Stimulated activated naive B cell treated with anti-CD40 and anti-IgM and Interleukin-4, amounts not matched to agents 10 μg/mL and 1 μg/mL and 100 μg/mL, for 72 hours (primary cell): ENCODE data around the gene CACNA1C.

Experiments used
- ATAC-seq, 2 donors: fragments of 150-1000 bp; cut with Tn5 transposase; replicated peaks; 2 replicates each; pipeline ENCODE4 v1.10.0; 2021; ENCODE audit warnings: moderate library complexity in 1 of 2
- DNase-seq: peaks from one replicate; pipeline ENCODE4 v3.0.0; 2021
- H3K27ac Mint-ChIP-seq: one replicate; pipeline ENCODE4 v1.8.0; 2022; ENCODE audit warnings: mild to moderate bottlenecking, mixed read lengths
- H3K27me3 Mint-ChIP-seq, 2 donors: one replicate each; pipeline ENCODE4 v1.8.0; 2022; ENCODE audit warnings: mixed read lengths in 2 of 2
- H3K36me3 Mint-ChIP-seq, 2 donors: one replicate each; pipeline ENCODE4 v1.8.0; 2022; ENCODE audit warnings: mixed read lengths in 2 of 2, mild to moderate bottlenecking in 1 of 2
- H3K4me1 Mint-ChIP-seq, 2 donors: one replicate each; pipeline ENCODE4 v1.8.0; 2022; ENCODE audit warnings: mixed read lengths in 2 of 2, mild to moderate bottlenecking in 1 of 2
- H3K4me3 Mint-ChIP-seq, 2 donors: one replicate each; pipeline ENCODE4 v1.8.0; 2022; ENCODE audit warnings: mild to moderate bottlenecking in 2 of 2, mixed read lengths in 2 of 2, moderate library complexity in 1 of 2
- H3K9me3 Mint-ChIP-seq, 2 donors: one replicate each; pipeline ENCODE4 v1.8.0; 2022; ENCODE audit warnings: mixed read lengths in 2 of 2, mild to moderate bottlenecking in 1 of 2

CACNA1C gene

GRCh38 chr12:2328661-2329060 lies 275.9 kb downstream of the CACNA1C start:
- no peaks in the 10 kb centered on the region for H3K36me3 Mint-ChIP-seq
- ATAC-seq (no peak), DNase-seq (no peak)
- peaks cover 11 to 24% of the 10 kb centered on the region in 2 donors for H3K27me3 Mint-ChIP-seq
- no peak overlapping the region for H3K27ac Mint-ChIP-seq
- H3K4me1 Mint-ChIP-seq = peaks cover 0 to 1% of the 10 kb centered on the region in 2 donors
- H3K9me3 Mint-ChIP-seq = no peaks in the 10 kb centered on the region
- no peak overlapping the region for H3K4me3 Mint-ChIP-seq

- DNase-seq (no peak), ATAC-seq (no peak)
- Mint-ChIP-seq H3K4me1 (peaks cover 0 to 3% of the 10 kb centered on the region in 2 donors), H3K9me3 (no peaks in the 10 kb centered on the region), H3K27me3 (peaks cover 11 to 17% of the 10 kb centered on the region in 2 donors), H3K36me3 (no peaks in the 10 kb centered on the region), H3K4me3 (no peak overlapping the region), H3K27ac (no peak overlapping the region)
Observed at GRCh38 chr12:2329661-2330210, 276.9 kb downstream of the CACNA1C start.

GRCh38 chr12:2332236-2332635 lies 279.4 kb downstream of the CACNA1C start:
- peaks cover 0 to 15% of the 10 kb centered on the region in 2 donors for H3K27me3 Mint-ChIP-seq
- no peaks in the 10 kb centered on the region for H3K9me3 Mint-ChIP-seq
- H3K4me3 Mint-ChIP-seq = no peak overlapping the region
- H3K4me1 Mint-ChIP-seq = peaks cover 13 to 21% of the 10 kb centered on the region in 2 donors
- H3K36me3 Mint-ChIP-seq = no peaks in the 10 kb centered on the region
- ATAC-seq (no peak), DNase-seq (no peak)
- no peak overlapping the region for H3K27ac Mint-ChIP-seq

GRCh38 chr12:2332947-2333346 lies 280.2 kb downstream of the CACNA1C start:
- Mint-ChIP-seq H3K4me1 (peaks cover 14 to 21% of the 10 kb centered on the region in 2 donors), H3K9me3 (no peaks in the 10 kb centered on the region), H3K27me3 (peaks cover 0 to 15% of the 10 kb centered on the region in 2 donors), H3K27ac (no peak overlapping the region), H3K36me3 (no peaks in the 10 kb centered on the region), H3K4me3 (no peak overlapping the region)
- DNase-seq = no peak
- ATAC-seq = no peak

- H3K27ac Mint-ChIP-seq = no peak overlapping the region
- DNase-seq = no peak
- ATAC-seq = no peak
- no peak overlapping the region for H3K4me3 Mint-ChIP-seq
- H3K36me3 Mint-ChIP-seq = no peaks in the 10 kb centered on the region
- H3K27me3 Mint-ChIP-seq = peaks cover 0 to 16% of the 10 kb centered on the region in 2 donors
- H3K9me3 Mint-ChIP-seq = no peaks in the 10 kb centered on the region
- peaks cover 14 to 21% of the 10 kb centered on the region in 2 donors for H3K4me1 Mint-ChIP-seq
Observed at GRCh38 chr12:2333491-2334195, 280.9 kb downstream of the CACNA1C start.

GRCh38 chr12:2334271-2334670 lies 281.5 kb downstream of the CACNA1C start:
- DNase-seq = no peak
- Mint-ChIP-seq H3K27ac (no peak overlapping the region), H3K4me3 (no peak overlapping the region), H3K4me1 (peaks cover 14 to 21% of the 10 kb centered on the region in 2 donors), H3K36me3 (no peaks in the 10 kb centered on the region), H3K9me3 (no peaks in the 10 kb centered on the region), H3K27me3 (peaks cover 0 to 16% of the 10 kb centered on the region in 2 donors)
- ATAC-seq = no peak

GRCh38 chr12:2334689-2335088 lies 281.9 kb downstream of the CACNA1C start:
- Mint-ChIP-seq H3K4me1 (peaks cover 14 to 21% of the 10 kb centered on the region in 2 donors), H3K27me3 (peaks cover 0 to 12% of the 10 kb centered on the region in 2 donors), H3K9me3 (no peaks in the 10 kb centered on the region), H3K27ac (no peak overlapping the region), H3K36me3 (no peaks in the 10 kb centered on the region), H3K4me3 (no peak overlapping the region)
- ATAC-seq = no peak
- no peak for DNase-seq

GRCh38 chr12:2335109-2335508 lies 282.3 kb downstream of the CACNA1C start:
- no peak overlapping the region for H3K4me3 Mint-ChIP-seq
- peaks cover 14 to 21% of the 10 kb centered on the region in 2 donors for H3K4me1 Mint-ChIP-seq
- peak overlapping the region; percentile 21 for H3K27ac Mint-ChIP-seq
- peaks cover 0 to 12% of the 10 kb centered on the region in 2 donors for H3K27me3 Mint-ChIP-seq
- H3K9me3 Mint-ChIP-seq = no peaks in the 10 kb centered on the region
- no peak for DNase-seq
- no peaks in the 10 kb centered on the region for H3K36me3 Mint-ChIP-seq
- ATAC-seq = no peak

GRCh38 chr12:2335513-2335912 lies 282.7 kb downstream of the CACNA1C start:
- Mint-ChIP-seq H3K4me1 (peaks cover 14 to 21% of the 10 kb centered on the region in 2 donors), H3K9me3 (no peaks in the 10 kb centered on the region), H3K36me3 (no peaks in the 10 kb centered on the region), H3K4me3 (no peak overlapping the region), H3K27ac (no peak overlapping the region), H3K27me3 (peaks cover 0 to 12% of the 10 kb centered on the region in 2 donors)
- ATAC-seq (no peak), DNase-seq (no peak)

GRCh38 chr12:2335916-2336315 lies 283.1 kb downstream of the CACNA1C start:
- Mint-ChIP-seq H3K9me3 (no peaks in the 10 kb centered on the region), H3K27ac (no peak overlapping the region)
- peak; percentile 8 to 26 for ATAC-seq

GRCh38 chr12:2336409-2336829 lies 283.6 kb downstream of the CACNA1C start:
- Mint-ChIP-seq H3K4me3 (peak overlapping the region in 1 of 2 donors; percentile 20), H3K27ac (peak overlapping the region; percentile 5), H3K27me3 (peaks cover 0 to 15% of the 10 kb centered on the region in 2 donors), H3K9me3 (no peaks in the 10 kb centered on the region), H3K36me3 (no peaks in the 10 kb centered on the region), H3K4me1 (peaks cover 14 to 21% of the 10 kb centered on the region in 2 donors)
- ATAC-seq (peak; percentile 95 to 98), DNase-seq (peak; percentile 34)

More at GRCh38 chr12:2335916-2336315, 283.1 kb downstream of the CACNA1C start:
- no peaks in the 10 kb centered on the region for H3K36me3 Mint-ChIP-seq
- H3K4me1 Mint-ChIP-seq = peaks cover 14 to 21% of the 10 kb centered on the region in 2 donors
- no peak for DNase-seq
- no peak overlapping the region for H3K4me3 Mint-ChIP-seq
- H3K27me3 Mint-ChIP-seq = peaks cover 0 to 12% of the 10 kb centered on the region in 2 donors

- ATAC-seq (no peak), DNase-seq (no peak)
- H3K4me3 Mint-ChIP-seq = no peak overlapping the region
- H3K27ac Mint-ChIP-seq = peak overlapping the region; percentile 70
- H3K4me1 Mint-ChIP-seq = peaks cover 14 to 21% of the 10 kb centered on the region in 2 donors
- peaks cover 0 to 15% of the 10 kb centered on the region in 2 donors for H3K27me3 Mint-ChIP-seq
- H3K9me3 Mint-ChIP-seq = no peaks in the 10 kb centered on the region
- H3K36me3 Mint-ChIP-seq = no peaks in the 10 kb centered on the region
Observed at GRCh38 chr12:2337031-2338010, 284.5 kb downstream of the CACNA1C start.

- H3K4me1 Mint-ChIP-seq = peaks cover 14 to 21% of the 10 kb centered on the region in 2 donors
- H3K9me3 Mint-ChIP-seq = no peaks in the 10 kb centered on the region
- H3K36me3 Mint-ChIP-seq = no peaks in the 10 kb centered on the region
- no peak overlapping the region for H3K4me3 Mint-ChIP-seq
- DNase-seq (no peak), ATAC-seq (no peak)
- peak overlapping the region; percentile 59 for H3K27ac Mint-ChIP-seq
- peaks cover 0 to 13% of the 10 kb centered on the region in 2 donors for H3K27me3 Mint-ChIP-seq
Observed at GRCh38 chr12:2338381-2338780, 285.6 kb downstream of the CACNA1C start.

GRCh38 chr12:2338991-2339431 lies 286.2 kb downstream of the CACNA1C start:
- no peak for ATAC-seq
- Mint-ChIP-seq H3K27ac (no peak overlapping the region), H3K4me1 (peaks cover 13 to 21% of the 10 kb centered on the region in 2 donors), H3K27me3 (peaks cover 0 to 11% of the 10 kb centered on the region in 2 donors), H3K36me3 (no peaks in the 10 kb centered on the region), H3K9me3 (no peaks in the 10 kb centered on the region), H3K4me3 (no peak overlapping the region)
- DNase-seq = no peak
